ENCODE data around the gene CACYBP.

The CACYBP gene

GRCh38 chr1:175050992-175051391, 51.2 kb downstream of the CACYBP start:
- no peak overlapping the region for H3K27ac ChIP-seq
- no peak for DNase-seq (ENCODE audit: low read depth, low spot score)

DNA sequence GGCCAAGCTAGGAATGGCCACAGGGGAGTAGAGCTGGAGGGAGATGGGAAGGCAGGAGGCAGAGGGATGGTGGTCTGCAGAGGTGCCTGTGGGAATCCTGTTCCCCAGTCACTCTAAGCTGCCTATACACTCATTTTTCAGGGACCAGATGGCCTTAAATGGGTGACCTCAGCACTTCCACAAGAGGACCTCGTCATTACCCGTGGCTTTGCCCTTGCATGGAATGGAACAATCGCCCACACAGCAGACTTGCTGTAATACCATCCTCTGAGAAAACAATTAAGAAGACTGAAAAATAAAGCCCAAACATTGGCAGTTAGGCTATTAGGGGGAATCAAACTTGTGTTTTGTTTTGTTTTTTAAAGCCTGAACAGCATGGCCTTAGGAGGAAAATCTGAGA, 55.0 kb downstream of the CACYBP start:
- no peak overlapping the region for H3K27ac ChIP-seq
- no peak for DNase-seq (ENCODE audit: low read depth, low spot score)
